Tibial nerve (tissue), 4 donors: ENCODE measurements around the gene HDGFL3. TPM values are rescaled to one million over a fixed set of nuclear protein-coding genes. Genes with fewer than 3 reads are reported as not detected.

Source experiments
- DNase-seq, 2 donors: peaks; one replicate each; pipeline ENCODE4 v3.0.0-alpha.2; 2019; ENCODE audit warnings: low spot score in 2 of 2
- H3K27ac ChIP-seq, 4 donors: fragments of 200-600 bp; sonication (generic) in 3 of 4; one replicate each; pipeline ENCODE4 v1.5.1; 2017 to 2019; ENCODE audit warnings: mild to moderate bottlenecking in 1 of 4
- H3K27me3 ChIP-seq, 2 donors: fragments of 200-600 bp; sonication (generic) in 1 of 2; one replicate each; pipeline versions ENCODE4 v1.5.1 to v1.6.0; 2017 to 2019
- H3K36me3 ChIP-seq, 3 donors: fragments of 200-600 bp; sonication (generic); one replicate each; pipeline ENCODE4 v1.5.1; 2018 to 2019
- H3K4me1 ChIP-seq, 4 donors: fragments of 200-600 bp; sonication (generic) in 3 of 4; one replicate each; pipeline ENCODE4 v1.5.1; 2017 to 2019
- H3K4me3 ChIP-seq, 4 donors: fragments of 200-600 bp; sonication (generic) in 3 of 4; one replicate each; pipeline ENCODE4 v1.5.1; 2017 to 2019; ENCODE audit warnings: mild to moderate bottlenecking in 1 of 4, moderate library complexity in 1 of 4
- H3K9me3 ChIP-seq, 4 donors: fragments of 200-600 bp; sonication (generic) in 3 of 4; one replicate each; pipeline ENCODE4 v1.5.1; 2017 to 2019
- CTCF ChIP-seq, 5 experiments: fragments of 200-600 bp in 3 of 5; fragments of 450-650 bp in 2 of 5; sonication (generic) in 3 of 5; IDR thresholded peaks; one replicate each; pipeline ENCODE4 v1.5.1; 2016 to 2019; ENCODE audit warnings: antibody characterized with exemption in 5 of 5, mild to moderate bottlenecking in 3 of 5, moderate library complexity in 2 of 5
- EP300 ChIP-seq, 2 donors: sonication (generic); formaldehyde crosslinking; IDR thresholded peaks; one replicate each; pipeline ENCODE4 v1.6.1; 2017; ENCODE audit warnings: antibody characterized with exemption in 2 of 2, mild to moderate bottlenecking in 1 of 2
- POLR2A ChIP-seq, 2 donors: fragments of 450-650 bp; IDR thresholded peaks; one replicate each; pipeline ENCODE4 v1.6.1; 2017; ENCODE audit warnings: antibody characterized with exemption in 2 of 2, mild to moderate bottlenecking in 2 of 2, moderate library complexity in 2 of 2
- WGBS, 2 donors: methylation state at CpG; one replicate each; pipeline ENCODE4 v1.1.5; 2018; 5-methylcytosine and 5-hydroxymethylcytosine counted together
- total RNA-seq, 4 donors: library from RNA; depleted of rRNA; stranded (reverse); fragments of >200 nt; gene quantifications; one replicate each; pipeline ENCODE4 v1.1.0, GENCODE V29; 2016

HDGFL3 gene
- total RNA-seq, 4 donors from 2014 or later: 25.6 to 54.8 (median 43.4) TPM

- DNase-seq: no peak
- peaks cover 0 to 19% (median 3%) of the 10 kb centered on the region in 4 donors for H3K4me1 ChIP-seq
- no peak overlapping the region for H3K4me3 ChIP-seq
- TF ChIP-seq CTCF (IDR thresholded peaks at IDR 0.05) (no peak), EP300 (IDR thresholded peaks at IDR 0.05) (no peak), POLR2A (IDR thresholded peaks at IDR 0.05) (no peak)
- WGBS, 2 donors: 52 to 65% methylated on average over 3 of the region's 3 CpGs
- no peaks in the 10 kb centered on the region for H3K27me3 ChIP-seq
- H3K27ac ChIP-seq: no peak overlapping the region
- no peaks in the 10 kb centered on the region for H3K9me3 ChIP-seq
- H3K36me3 ChIP-seq: no peaks in the 10 kb centered on the region
These were observed 3.0 kb upstream of the HDGFL3 start for GRCh38 chr15:83210619-83211018.

- H3K36me3 ChIP-seq: no peaks in the 10 kb centered on the region
- no peak overlapping the region for H3K4me3 ChIP-seq
- H3K27me3 ChIP-seq: no peaks in the 10 kb centered on the region
- peaks cover 0 to 32% (median 5%) of the 10 kb centered on the region in 4 donors for H3K4me1 ChIP-seq
- no peaks in the 10 kb centered on the region for H3K9me3 ChIP-seq
- 70 to 75% methylated on average over 5 of the region's 5 CpGs for WGBS, 2 donors
- TF ChIP-seq CTCF (IDR thresholded peaks at IDR 0.05) (no peak), EP300 (IDR thresholded peaks at IDR 0.05) (no peak), POLR2A (IDR thresholded peaks at IDR 0.05) (no peak)
- H3K27ac ChIP-seq: no peak overlapping the region
- no peak for DNase-seq
These were observed 1.7 kb upstream of the HDGFL3 start for GRCh38 chr15:83209333-83209732.

GRCh38 chr15:83208367-83208661, 691 bp upstream of the HDGFL3 start:
- DNase-seq: no peak
- TF ChIP-seq CTCF (IDR thresholded peaks at IDR 0.05): no peak
- Histone ChIP-seq H3K27ac (peak overlapping the region in 3 of 4 donors; percentile 55 to 97 (median 78)), H3K36me3 (no peaks in the 10 kb centered on the region), H3K4me1 (peaks cover 0 to 38% (median 5%) of the 10 kb centered on the region in 4 donors), H3K4me3 (peak overlapping the region; percentile 64 to 98 (median 82)), H3K27me3 (no peaks in the 10 kb centered on the region), H3K9me3 (no peaks in the 10 kb centered on the region)
- WGBS, 2 donors: 9 to 13% methylated on average over 10 to 11 of the region's 11 CpGs

GRCh38 chr15:83207009-83207659, 489 bp downstream of the HDGFL3 start:
- TF ChIP-seq POLR2A (IDR thresholded peaks at IDR 0.05): no peak
- TF ChIP-seq CTCF (IDR thresholded peaks at IDR 0.05): peak in 1 of 5 experiments; percentile 18
- peak in 1 of 2 donors; percentile 18 for TF ChIP-seq EP300 (IDR thresholded peaks at IDR 0.05)
- H3K4me1 ChIP-seq: peaks cover 0 to 49% (median 5%) of the 10 kb centered on the region in 4 donors
- WGBS, 2 donors: 0 to 1% methylated on average over 18 to 57 of the region's 93 CpGs

GRCh38 chr15:83206526-83207008, 1.1 kb downstream of the HDGFL3 start:
- peaks cover 0 to 55% (median 5%) of the 10 kb centered on the region in 4 donors for H3K4me1 ChIP-seq
- H3K9me3 ChIP-seq: no peaks in the 10 kb centered on the region
- peak in 1 of 2 donors; percentile 6 for DNase-seq
- 0 to 1% methylated on average over 19 to 22 of the region's 25 CpGs for WGBS, 2 donors
- no peaks in the 10 kb centered on the region for H3K36me3 ChIP-seq
- no peaks in the 10 kb centered on the region for H3K27me3 ChIP-seq
- H3K4me3 ChIP-seq: peak overlapping the region; percentile 71 to 98 (median 90)
- TF ChIP-seq POLR2A (IDR thresholded peaks at IDR 0.05) (no peak), CTCF (IDR thresholded peaks at IDR 0.05) (no peak), EP300 (IDR thresholded peaks at IDR 0.05) (no peak)
- H3K27ac ChIP-seq: peak overlapping the region; percentile 80 to 97 (median 86)

More at GRCh38 chr15:83207009-83207659, 489 bp downstream of the HDGFL3 start:
- Histone ChIP-seq H3K9me3 (no peaks in the 10 kb centered on the region), H3K4me3 (peak overlapping the region; percentile 71 to 98 (median 90)), H3K36me3 (no peaks in the 10 kb centered on the region), H3K27ac (peak overlapping the region; percentile 80 to 97 (median 86)), H3K27me3 (no peaks in the 10 kb centered on the region)
- peak; percentile 15 to 31 for DNase-seq
